ENCODE measurements around the gene MMP24OS.

- no peak for TF ChIP-seq CTCF (conservative IDR thresholded peaks at IDR 0.05; ENCODE audit: low read depth, low read length)
- no peak for TF ChIP-seq FOS (IDR thresholded peaks at IDR 0.05; ENCODE audit: low read depth, low read length)
- no peak for TF ChIP-seq RCOR1 (IDR thresholded peaks at IDR 0.05; ENCODE audit: insufficient replicate concordance, low read length)
- no peak for TF ChIP-seq BHLHE40 (IDR thresholded peaks at IDR 0.05; ENCODE audit: low read depth, low read length)
- TF ChIP-seq SMC3 (IDR thresholded peaks at IDR 0.05; ENCODE audit: low read depth, low read length), result no peak
- TF ChIP-seq MAZ (IDR thresholded peaks at IDR 0.05; ENCODE audit: borderline replicate concordance, low read depth, low read length), result no peak
- TF ChIP-seq RAD21 (IDR thresholded peaks at IDR 0.05; ENCODE audit: low read length), result no peak
- TF ChIP-seq POLR2A (IDR thresholded peaks at IDR 0.05; ENCODE audit: low read depth, low read length), result no peak
- no peak for TF ChIP-seq RFX5 (IDR thresholded peaks at IDR 0.05; ENCODE audit: low read depth, low read length)
- TF ChIP-seq, protein P1, sequence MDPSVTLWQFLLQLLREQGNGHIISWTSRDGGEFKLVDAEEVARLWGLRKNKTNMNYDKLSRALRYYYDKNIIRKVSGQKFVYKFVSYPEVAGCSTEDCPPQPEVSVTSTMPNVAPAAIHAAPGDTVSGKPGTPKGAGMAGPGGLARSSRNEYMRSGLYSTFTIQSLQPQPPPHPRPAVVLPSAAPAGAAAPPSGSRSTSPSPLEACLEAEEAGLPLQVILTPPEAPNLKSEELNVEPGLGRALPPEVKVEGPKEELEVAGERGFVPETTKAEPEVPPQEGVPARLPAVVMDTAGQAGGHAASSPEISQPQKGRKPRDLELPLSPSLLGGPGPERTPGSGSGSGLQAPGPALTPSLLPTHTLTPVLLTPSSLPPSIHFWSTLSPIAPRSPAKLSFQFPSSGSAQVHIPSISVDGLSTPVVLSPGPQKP (IDR thresholded peaks at IDR 0.05; ENCODE audit: borderline replicate concordance, low read depth, low read length), result no peak
- TF ChIP-seq MXI1 (IDR thresholded peaks at IDR 0.05; ENCODE audit: borderline replicate concordance, low read depth, low read length), result no peak
- TF ChIP-seq CEBPB (IDR thresholded peaks at IDR 0.05; ENCODE audit: low read depth, low read length), result no peak
- no peak for TF ChIP-seq MAFK (IDR thresholded peaks at IDR 0.05; ENCODE audit: low read depth, low read length)
- TF ChIP-seq USF2 (IDR thresholded peaks at IDR 0.05; ENCODE audit: low read depth, low read length), result no peak
Measured at GRCh38 chr20:35263532-35264341, 14.2 kb downstream of the MMP24OS start.
